T-helper 17 cell (primary cell): Measurements from ENCODE around the gene ANO8. TPM values are rescaled to one million over a fixed set of nuclear protein-coding genes. Genes with fewer than 3 reads are reported as not detected.

Source experiments
- ATAC-seq: fragments of 150-1000 bp; cut with Tn5 transposase; 2 replicates; pipeline ENCODE4 v1.10.0; 2021; ENCODE audit warnings: mild to moderate bottlenecking, moderate library complexity
- DNase-seq, 3 donors: peaks; one replicate each; pipeline versions ENCODE4 v3.0.0 to v3.0.0-alpha.2; 2020 to 2021
- H3K9me3 ChIP-seq: one replicate; pipeline ENCODE4 v1.7.0; 2013; ENCODE audit warnings: low read length, mild to moderate bottlenecking; ENCODE audit not compliant: control insufficient read depth, poor library complexity, severe bottlenecking
- H3K27ac Mint-ChIP-seq: one replicate; pipeline ENCODE4 v1.8.0; 2022; ENCODE audit warnings: mild to moderate bottlenecking, moderate library complexity, mixed read lengths
- H3K27me3 Mint-ChIP-seq: one replicate; pipeline ENCODE4 v1.8.0; 2022; ENCODE audit warnings: mixed read lengths
- H3K36me3 Mint-ChIP-seq: one replicate; pipeline ENCODE4 v1.8.0; 2022; ENCODE audit warnings: low read depth, mixed read lengths
- H3K4me1 Mint-ChIP-seq: one replicate; pipeline ENCODE4 v1.8.0; 2022; ENCODE audit warnings: mild to moderate bottlenecking, mixed read lengths
- H3K4me3 Mint-ChIP-seq: one replicate; pipeline ENCODE4 v1.8.0; 2022; ENCODE audit warnings: mild to moderate bottlenecking, moderate library complexity, mixed read lengths
- total RNA-seq, 4 donors: library from RNA in 2 of 4; stranded (reverse) in 2 of 4; gene quantifications; one replicate each; pipeline ENCODE4 v1.2.3 and lab custom pipeline; 2022 to 2026

The ANO8 gene
- total RNA-seq, 2 donors from 2014 or later = 15.9 to 17.7 TPM

DNA sequence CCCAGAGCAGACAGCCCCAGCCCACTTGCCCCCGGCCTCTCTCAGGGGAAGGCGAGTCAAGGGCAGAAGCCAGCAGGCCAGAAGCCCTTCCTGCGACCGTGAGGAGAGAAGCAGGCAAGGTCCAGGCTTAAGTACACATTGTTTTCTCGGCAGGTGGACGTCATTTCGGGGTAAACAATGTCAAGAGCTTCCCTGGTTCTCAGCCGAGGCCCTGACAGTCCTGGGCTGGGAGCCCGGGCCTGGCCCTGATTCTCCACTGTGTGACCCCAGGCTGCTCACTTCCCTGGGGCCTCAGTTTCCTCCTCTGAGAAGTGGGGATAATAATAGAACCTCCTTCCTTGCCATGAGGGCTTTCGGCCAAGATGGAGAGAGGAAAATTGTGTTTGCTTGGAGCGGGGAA lies 23.1 kb upstream of the ANO8 start:
- no peak overlapping the region for H3K4me3 Mint-ChIP-seq
- peaks cover 13% of the 10 kb centered on the region for H3K27me3 Mint-ChIP-seq
- DNase-seq = no peak
- peaks cover 10% of the 10 kb centered on the region for H3K4me1 Mint-ChIP-seq
- H3K27ac Mint-ChIP-seq = no peak overlapping the region
- no peaks in the 10 kb centered on the region for H3K9me3 ChIP-seq
- H3K36me3 Mint-ChIP-seq = peaks cover 5% of the 10 kb centered on the region
- no peak for ATAC-seq

DNA sequence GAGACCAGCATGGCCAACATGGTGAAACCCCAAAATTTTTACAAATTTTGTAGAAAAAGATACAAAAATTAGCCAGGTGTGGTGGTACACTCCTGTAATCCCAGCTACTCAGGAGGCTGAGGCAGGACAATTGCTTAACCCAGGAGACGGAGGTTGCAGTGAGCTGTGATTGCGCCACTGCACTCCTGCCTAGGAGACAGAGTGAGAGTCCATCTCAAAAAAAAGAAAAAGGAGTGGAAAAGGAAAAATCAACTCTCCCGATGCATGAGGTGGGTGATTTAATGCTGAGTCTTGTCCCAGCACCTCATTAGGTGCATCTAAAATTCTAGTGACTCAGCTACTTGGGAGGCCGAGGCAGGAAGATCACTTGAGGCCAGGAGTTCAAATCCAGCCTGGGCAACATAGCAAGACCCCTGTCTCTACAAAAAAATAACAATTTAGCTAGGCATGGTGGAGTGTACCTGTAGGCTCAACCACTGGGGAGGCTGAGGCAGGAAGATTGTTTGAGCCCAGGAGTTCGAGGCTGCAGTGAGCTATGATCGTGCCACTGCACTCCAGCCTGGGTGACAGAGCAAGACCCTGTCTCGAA lies 22.5 kb upstream of the ANO8 start:
- no peaks in the 10 kb centered on the region for H3K9me3 ChIP-seq
- peaks cover 2% of the 10 kb centered on the region for H3K36me3 Mint-ChIP-seq
- H3K27me3 Mint-ChIP-seq = peaks cover 17% of the 10 kb centered on the region
- DNase-seq (no peak), ATAC-seq (no peak)
- no peak overlapping the region for H3K27ac Mint-ChIP-seq
- no peak overlapping the region for H3K4me3 Mint-ChIP-seq
- H3K4me1 Mint-ChIP-seq = peaks cover 8% of the 10 kb centered on the region

DNA sequence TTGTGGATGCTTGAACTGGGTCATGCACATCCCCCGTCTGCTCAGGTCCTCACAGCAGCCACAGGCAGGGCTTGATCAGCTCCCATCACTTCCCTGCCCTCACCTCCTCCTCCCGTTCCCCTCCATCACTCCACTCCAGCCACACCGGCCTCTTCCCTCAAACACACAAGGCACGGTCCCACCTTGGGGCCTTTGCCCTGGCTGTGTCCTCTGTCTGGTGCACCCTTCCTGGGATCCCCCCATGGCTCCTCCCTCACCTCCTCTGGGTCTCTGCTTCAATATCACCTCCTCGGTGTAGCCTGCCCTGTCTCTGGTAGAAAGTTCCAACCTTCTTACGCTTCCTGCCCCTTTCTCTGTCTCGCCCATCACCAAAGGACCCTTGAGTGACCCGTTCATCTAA lies 18.7 kb upstream of the ANO8 start:
- H3K4me3 Mint-ChIP-seq = no peak overlapping the region
- H3K4me1 Mint-ChIP-seq = peaks cover 9% of the 10 kb centered on the region
- H3K27me3 Mint-ChIP-seq = peaks cover 36% of the 10 kb centered on the region
- DNase-seq = no peak
- ATAC-seq = no peak
- peaks cover 2% of the 10 kb centered on the region for H3K36me3 Mint-ChIP-seq
- no peaks in the 10 kb centered on the region for H3K9me3 ChIP-seq
- no peak overlapping the region for H3K27ac Mint-ChIP-seq

DNA sequence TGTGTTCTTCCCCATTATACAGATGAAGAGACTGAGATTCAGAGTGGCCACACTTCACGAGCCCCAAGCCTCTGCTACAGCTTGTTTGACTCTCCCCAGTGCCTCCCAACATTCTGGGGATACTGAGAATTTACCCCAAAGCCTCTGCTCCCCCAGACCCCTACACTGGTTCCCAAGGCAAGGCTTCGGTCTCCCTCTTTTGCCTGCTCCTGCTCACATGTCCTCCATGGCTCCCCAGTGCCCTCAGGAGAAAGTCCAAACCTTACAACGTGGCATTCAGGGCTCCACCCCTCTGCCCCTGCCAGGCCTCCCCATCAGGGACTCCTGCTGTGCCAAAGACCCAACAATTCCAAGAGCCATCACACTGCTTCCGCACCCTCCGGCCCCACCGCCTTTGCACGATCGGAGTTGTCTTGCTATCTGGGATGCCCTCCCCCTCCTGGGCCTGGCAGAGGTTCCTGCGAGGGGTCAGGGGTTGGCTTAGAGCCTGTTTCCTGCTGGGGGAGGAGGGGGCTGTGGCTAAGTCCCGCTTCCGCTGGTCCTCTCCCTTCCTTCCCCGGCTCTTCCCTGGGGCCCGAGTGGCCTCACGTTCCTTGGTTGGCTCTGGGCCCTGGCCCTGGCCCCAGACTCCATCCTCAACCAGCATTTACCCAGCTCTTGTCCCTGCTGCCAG lies 18.1 kb upstream of the ANO8 start:
- peaks cover 4% of the 10 kb centered on the region for H3K36me3 Mint-ChIP-seq
- no peak overlapping the region for H3K4me3 Mint-ChIP-seq
- no peak overlapping the region for H3K27ac Mint-ChIP-seq
- no peaks in the 10 kb centered on the region for H3K9me3 ChIP-seq
- ATAC-seq = no peak
- H3K4me1 Mint-ChIP-seq = peaks cover 9% of the 10 kb centered on the region
- H3K27me3 Mint-ChIP-seq = peaks cover 40% of the 10 kb centered on the region
- DNase-seq = no peak

DNA sequence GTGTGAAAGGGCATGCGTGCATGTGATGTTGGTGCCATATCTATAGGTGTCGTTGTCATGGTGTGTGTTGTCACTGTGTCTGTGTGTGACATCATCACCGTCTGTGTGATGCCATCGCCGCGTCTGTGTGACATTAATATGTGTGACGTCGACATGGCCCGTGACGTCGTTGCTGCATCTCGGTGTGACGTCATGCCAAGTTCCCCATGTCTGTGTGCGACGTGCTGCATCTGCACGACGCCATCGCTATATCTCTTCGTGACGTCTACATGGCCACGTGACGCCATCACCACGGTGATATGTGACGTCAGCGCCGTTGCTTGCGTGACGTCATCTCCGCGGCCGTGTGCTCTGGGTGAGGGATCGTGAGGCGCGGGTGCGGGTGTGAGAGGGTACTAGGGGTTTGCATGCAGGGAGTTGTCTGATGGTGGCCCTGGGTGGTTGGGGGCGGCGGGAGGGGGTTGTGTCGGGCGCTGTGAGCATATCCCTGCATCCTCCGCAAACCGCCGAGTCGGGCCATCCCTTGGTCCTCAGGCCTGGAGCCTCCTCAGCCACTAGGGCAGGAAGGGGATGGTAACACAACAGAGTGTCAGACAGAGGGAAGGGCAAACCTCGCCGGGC lies 17.3 kb upstream of the ANO8 start:
- Mint-ChIP-seq H3K4me3 (no peak overlapping the region), H3K36me3 (peaks cover 4% of the 10 kb centered on the region), H3K4me1 (peaks cover 9% of the 10 kb centered on the region), H3K27ac (no peak overlapping the region), H3K27me3 (peaks cover 43% of the 10 kb centered on the region)
- ATAC-seq (no peak), DNase-seq (no peak)
- H3K9me3 ChIP-seq = no peaks in the 10 kb centered on the region

DNA sequence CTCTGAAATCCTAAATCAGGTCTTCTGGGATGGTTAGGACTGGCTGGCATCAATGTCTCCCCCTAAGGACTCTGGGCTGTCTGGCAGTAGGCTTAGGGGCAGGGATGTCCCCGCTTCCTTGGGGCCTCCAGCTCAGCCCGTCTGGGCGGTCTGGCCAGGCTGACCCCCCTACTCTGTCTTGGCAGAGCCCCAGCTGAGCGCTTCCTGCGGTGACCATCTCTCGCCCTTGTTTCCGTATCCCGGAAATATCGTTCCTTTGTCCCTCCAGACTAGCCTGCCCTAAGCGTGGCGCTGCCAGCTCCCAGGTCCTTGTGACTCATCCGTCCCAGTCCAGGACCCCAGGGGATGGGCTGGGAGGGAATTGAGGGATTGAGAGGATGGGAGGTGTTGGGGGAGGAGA lies 14.0 kb upstream of the ANO8 start:
- peaks cover 40% of the 10 kb centered on the region for H3K27me3 Mint-ChIP-seq
- no peaks in the 10 kb centered on the region for H3K9me3 ChIP-seq
- no peak overlapping the region for H3K4me3 Mint-ChIP-seq
- H3K36me3 Mint-ChIP-seq = peaks cover 4% of the 10 kb centered on the region
- H3K27ac Mint-ChIP-seq = peak overlapping the region; percentile 67
- DNase-seq = no peak
- ATAC-seq = no peak
- H3K4me1 Mint-ChIP-seq = peaks cover 14% of the 10 kb centered on the region

DNA sequence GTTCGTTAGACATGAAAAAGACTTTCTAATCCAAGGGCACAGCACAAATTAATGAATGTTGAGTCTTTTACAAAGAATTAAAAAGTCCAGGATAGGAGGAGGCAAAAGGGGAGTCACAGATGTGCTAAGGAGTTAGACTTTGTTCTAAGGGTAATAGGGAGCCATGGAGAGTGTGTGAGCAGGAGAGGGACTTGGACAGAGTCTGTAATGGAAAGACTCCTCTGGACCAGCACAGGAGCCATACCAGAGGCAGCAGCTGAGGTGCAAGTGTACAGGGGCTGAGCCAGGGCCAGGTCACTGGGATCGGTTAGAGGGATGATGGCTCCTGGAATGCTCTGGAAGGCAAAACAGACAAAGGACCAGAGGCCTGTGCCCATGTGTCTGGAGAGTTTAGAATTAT lies 13.2 kb upstream of the ANO8 start:
- Mint-ChIP-seq H3K36me3 (peaks cover 2% of the 10 kb centered on the region), H3K4me1 (peaks cover 8% of the 10 kb centered on the region), H3K4me3 (no peak overlapping the region), H3K27me3 (peaks cover 32% of the 10 kb centered on the region), H3K27ac (no peak overlapping the region)
- DNase-seq (no peak), ATAC-seq (no peak)
- H3K9me3 ChIP-seq = no peaks in the 10 kb centered on the region

DNA sequence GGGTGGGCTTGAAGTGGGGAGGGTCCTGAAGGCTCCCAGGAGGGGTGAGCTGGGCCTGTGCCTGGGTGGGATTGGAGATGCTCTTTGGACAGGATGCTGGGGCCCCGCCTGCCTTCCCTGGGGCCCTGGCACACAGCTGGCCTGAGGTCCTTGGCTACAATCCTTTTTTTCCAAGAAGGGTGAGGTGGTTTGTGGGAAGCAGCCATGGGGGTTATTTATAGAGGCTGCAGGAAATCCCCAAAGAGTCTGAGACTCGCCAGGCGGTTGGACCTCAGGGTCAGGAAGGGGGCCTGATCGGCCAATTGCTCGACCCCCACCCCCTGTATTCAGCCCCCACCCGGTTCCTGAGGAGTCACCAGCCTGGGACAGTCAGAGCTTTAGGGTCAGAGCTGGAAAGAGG lies 12.7 kb upstream of the ANO8 start:
- H3K27ac Mint-ChIP-seq = no peak overlapping the region
- DNase-seq (no peak), ATAC-seq (no peak)
- no peaks in the 10 kb centered on the region for H3K9me3 ChIP-seq
- peaks cover 27% of the 10 kb centered on the region for H3K27me3 Mint-ChIP-seq
- peaks cover 8% of the 10 kb centered on the region for H3K4me1 Mint-ChIP-seq
- H3K36me3 Mint-ChIP-seq = peaks cover 2% of the 10 kb centered on the region
- H3K4me3 Mint-ChIP-seq = no peak overlapping the region

DNA sequence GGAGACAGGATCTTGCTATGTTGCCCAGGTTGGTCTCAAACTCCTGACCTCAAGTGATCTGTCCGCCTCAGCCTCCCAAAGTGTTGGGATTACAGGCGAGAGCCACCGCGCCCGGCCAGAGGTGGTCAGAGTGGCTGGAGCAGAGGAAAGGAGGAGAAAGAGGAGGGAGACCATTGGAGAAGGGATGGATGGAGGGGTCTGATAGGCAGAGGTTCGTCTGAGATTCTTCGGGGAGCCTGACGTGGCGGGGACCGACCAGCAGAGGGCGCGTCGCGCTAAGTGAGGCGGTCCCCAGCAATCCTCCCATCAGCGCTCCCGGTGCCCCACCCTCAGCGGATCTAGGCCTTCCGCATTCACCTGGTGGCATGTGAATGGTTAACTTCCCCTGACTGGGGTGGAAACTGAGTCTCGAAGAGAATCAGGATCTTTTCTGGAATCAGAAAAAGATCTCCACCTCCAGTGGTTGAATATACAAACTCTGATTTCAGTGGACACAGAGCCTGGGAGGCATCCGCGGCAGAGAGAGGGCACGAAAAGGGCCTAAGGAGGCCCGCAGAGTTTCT lies 11.5 kb upstream of the ANO8 start:
- H3K4me3 Mint-ChIP-seq = no peak overlapping the region
- peak; percentile 59 to 74 (median 69) for DNase-seq
- ATAC-seq = peak; percentile 96

DNA sequence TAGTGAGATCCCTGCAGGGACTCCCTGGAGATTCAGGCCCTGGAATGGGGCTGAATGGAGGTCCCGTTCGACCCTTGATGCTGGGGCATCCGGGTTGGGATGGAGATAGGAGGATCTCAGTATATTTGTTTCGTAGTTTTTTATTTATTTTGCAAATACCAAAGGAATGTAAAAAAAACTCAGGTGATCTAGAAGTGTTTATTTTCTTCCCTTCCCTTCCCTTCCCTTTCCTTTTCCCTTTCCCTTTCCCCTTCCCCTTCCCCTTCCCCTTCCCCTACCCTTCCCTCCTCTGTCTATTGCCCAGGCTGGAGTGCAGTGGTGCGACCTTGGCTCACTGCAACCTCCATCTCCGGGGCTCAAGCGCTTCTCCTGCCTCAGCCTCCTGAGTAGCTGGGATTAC lies 7.2 kb upstream of the ANO8 start:
- no peak for ATAC-seq
- Mint-ChIP-seq H3K4me3 (no peak overlapping the region), H3K36me3 (no peaks in the 10 kb centered on the region), H3K4me1 (peaks cover 15% of the 10 kb centered on the region), H3K27me3 (no peaks in the 10 kb centered on the region), H3K27ac (no peak overlapping the region)
- H3K9me3 ChIP-seq = no peaks in the 10 kb centered on the region
- DNase-seq = no peak

More for the DNA sequence above, 11.5 kb upstream of the ANO8 start:
- Mint-ChIP-seq H3K27ac (peak overlapping the region; percentile 32), H3K36me3 (peaks cover 2% of the 10 kb centered on the region), H3K4me1 (peaks cover 6% of the 10 kb centered on the region), H3K27me3 (peaks cover 18% of the 10 kb centered on the region)
- no peaks in the 10 kb centered on the region for H3K9me3 ChIP-seq

DNA sequence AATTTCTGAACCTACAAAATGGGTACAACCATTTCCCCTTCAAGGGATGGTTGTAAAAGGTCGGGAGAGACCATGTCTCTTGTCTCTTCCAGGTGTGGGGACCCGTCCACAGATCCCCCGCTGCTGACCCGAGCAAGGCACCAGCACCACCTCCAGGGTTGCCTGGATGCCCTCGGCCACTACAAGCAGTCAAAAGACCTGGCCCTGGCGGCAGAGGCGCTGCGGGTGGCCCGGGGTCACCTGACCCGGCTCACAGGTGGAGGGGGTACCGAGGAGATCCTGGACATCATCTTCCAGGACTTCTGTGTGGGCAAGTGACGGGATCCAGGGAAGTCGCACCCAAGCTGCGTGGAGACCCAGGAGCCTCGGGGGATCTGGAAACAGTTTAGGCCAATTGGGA lies 6.7 kb upstream of the ANO8 start:
- ATAC-seq (no peak), DNase-seq (no peak)
- no peak overlapping the region for H3K27ac Mint-ChIP-seq
- H3K4me1 Mint-ChIP-seq = peaks cover 15% of the 10 kb centered on the region
- no peaks in the 10 kb centered on the region for H3K27me3 Mint-ChIP-seq
- H3K36me3 Mint-ChIP-seq = no peaks in the 10 kb centered on the region
- no peaks in the 10 kb centered on the region for H3K9me3 ChIP-seq
- no peak overlapping the region for H3K4me3 Mint-ChIP-seq

DNA sequence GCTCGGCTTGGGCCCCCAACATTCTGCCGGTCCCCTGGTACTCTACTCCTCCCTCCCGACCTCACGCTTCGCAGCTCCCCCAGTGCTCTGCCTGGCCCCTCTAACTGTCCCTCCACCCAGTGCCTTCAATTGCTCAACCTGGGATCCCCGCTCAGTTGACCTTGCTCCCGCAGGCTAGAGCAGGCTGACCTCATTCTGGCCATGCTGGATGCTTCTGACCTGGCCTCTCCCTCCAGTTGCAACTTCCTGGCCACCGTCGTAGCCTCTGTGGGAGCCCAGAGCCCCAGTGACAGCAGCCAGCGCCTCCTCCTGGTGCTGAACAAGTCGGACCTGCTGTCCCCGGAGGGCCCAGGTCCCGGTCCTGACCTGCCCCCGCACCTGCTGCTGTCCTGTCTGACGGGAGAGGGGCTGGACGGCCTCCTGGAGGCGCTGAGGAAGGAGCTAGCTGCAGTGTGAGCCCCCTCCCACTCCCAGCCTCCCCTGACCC lies 6.3 kb upstream of the ANO8 start:
- DNase-seq (no peak), ATAC-seq (no peak)
- H3K27me3 Mint-ChIP-seq = no peaks in the 10 kb centered on the region
- H3K9me3 ChIP-seq = no peaks in the 10 kb centered on the region
- no peak overlapping the region for H3K27ac Mint-ChIP-seq
- H3K4me1 Mint-ChIP-seq = peaks cover 11% of the 10 kb centered on the region
- H3K36me3 Mint-ChIP-seq = no peaks in the 10 kb centered on the region
- no peak overlapping the region for H3K4me3 Mint-ChIP-seq

DNA sequence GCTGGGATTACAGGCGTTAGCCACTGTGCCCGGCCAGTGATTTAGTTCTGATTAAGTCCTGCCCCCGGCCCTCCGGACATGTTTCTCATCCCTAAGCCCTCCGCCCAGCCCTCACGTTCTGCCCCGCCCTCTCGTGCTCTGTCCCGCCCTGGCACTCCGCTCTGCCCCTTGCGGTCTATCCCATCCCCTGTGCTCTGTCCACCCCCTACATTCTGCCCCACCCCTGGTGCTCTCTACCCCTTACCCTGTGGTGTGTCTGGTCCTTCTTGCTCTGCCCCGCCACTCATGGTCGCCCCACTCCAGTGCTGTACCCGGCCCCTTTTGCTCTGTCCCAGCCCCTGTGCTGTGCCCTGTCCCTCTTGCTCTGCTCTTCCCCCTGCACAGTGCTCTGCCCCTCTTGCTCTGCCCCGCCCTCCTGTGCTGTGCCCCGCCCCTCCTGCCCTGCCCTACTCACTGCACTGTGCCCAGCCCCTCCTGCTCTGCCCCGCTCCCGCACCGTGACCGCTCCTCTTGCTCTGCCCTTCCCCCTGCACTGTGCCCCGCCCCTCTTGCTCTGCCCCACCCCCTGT lies 5.7 kb upstream of the ANO8 start:
- no peak overlapping the region for H3K27ac Mint-ChIP-seq
- peak overlapping the region; percentile 39 for H3K4me3 Mint-ChIP-seq
- DNase-seq = no peak
- ATAC-seq = no peak
- H3K4me1 Mint-ChIP-seq = peaks cover 11% of the 10 kb centered on the region
- H3K27me3 Mint-ChIP-seq = no peaks in the 10 kb centered on the region
- no peaks in the 10 kb centered on the region for H3K9me3 ChIP-seq
- no peaks in the 10 kb centered on the region for H3K36me3 Mint-ChIP-seq
